ENCODE results near the gene RPL5. TPM values are rescaled to one million over a fixed set of nuclear protein-coding genes. Genes with fewer than 3 reads are reported as not detected.

The RPL5 gene
- total RNA-seq, 2 experiments from 2014 or later, result 1,651 to 1,862 TPM

- no peak for DNase-seq (ENCODE audit: low spot score)
- Histone ChIP-seq H4K20me1 (ENCODE audit: insufficient read depth, low read length) (no peaks in the 10 kb centered on the region), H3K27ac (ENCODE audit: low read depth, low read length, poor library complexity, severe bottlenecking) (no peak overlapping the region), H2AFZ (ENCODE audit: low read length) (no peak overlapping the region), H3K4me2 (ENCODE audit: low read length) (no peak overlapping the region), H3K4me1 (ENCODE audit: insufficient read depth, low read length, poor library complexity, severe bottlenecking) (peaks cover 37% of the 10 kb centered on the region), H3K4me3 (ENCODE audit: low read depth, low read length, poor library complexity, severe bottlenecking) (no peak overlapping the region), H3K36me3 (ENCODE audit: insufficient read depth, low read length) (peaks cover 29% of the 10 kb centered on the region), H3K9me3 (ENCODE audit: low read length) (peaks cover 30% of the 10 kb centered on the region; the same call in 1 of the 2 replicates), H3K9me2 (ENCODE audit: insufficient read depth, low read length) (no peaks in the 10 kb centered on the region), H3K79me2 (ENCODE audit: insufficient read depth, low read depth, low read length) (peaks cover 92% of the 10 kb centered on the region)
- intact Hi-C loops (cut with micrococcal nuclease; ENCODE audit: unreplicated experiment), result no loop called here
- CTCF ChIA-PET (ENCODE audit: unreplicated experiment), result no interaction called here
- BruUV-seq (replicated peaks), result no TSS peak
- TF ChIP-seq EZH2phosphoT487 (IDR thresholded peaks at IDR 0.05; ENCODE audit: borderline replicate concordance, low read depth, low read length) (no peak), CTCF (conservative IDR thresholded peaks at IDR 0.05; ENCODE audit: low read length) (no peak)
- POLR2A ChIA-PET, result interaction anchor here (0.6 to 8.1 kb wide), 5 partner anchors 10 to 136 kb away, joined by 3 to 54 read pairs (median 6); no protein-coding TSS in a partner anchor
These were observed 55.6 kb downstream of the RPL5 start for GRCh38 chr1:92887465-92887864.

Small RNA genes within 50 kb of the gene (small RNA-seq; reads per million reads assigned to genes)
- gene RF00432 (not detected), gene SNORA66 (9.6 reads per million, percentile 95 among the genes with 10 or more reads in this experiment), gene SNORD21 (not detected)

Other genes with a start within 250 kb of the RPL5 start
- gene EVI5, start 46.9 kb upstream of the RPL5 start, total RNA-seq (2014; rRNA removed; shearing (Covaris generic)), result 15.1 and 27.3 TPM in 2 replicates
- gene EVI5, start 46.9 kb upstream of the RPL5 start, total RNA-seq (2022), result 22.5 and 27.8 TPM in 2 replicates
- gene DIPK1A, start 129.4 kb downstream of the RPL5 start, total RNA-seq (2014; rRNA removed; shearing (Covaris generic)), result 13.0 and 13.5 TPM in 2 replicates
- 25.4 and 26.2 TPM in 2 replicates for gene DIPK1A, start 129.4 kb downstream of the RPL5 start, total RNA-seq (2022)
- gene MTF2, start 247.2 kb downstream of the RPL5 start, total RNA-seq (2014; rRNA removed; shearing (Covaris generic)), result 48.1 and 51.7 TPM in 2 replicates
- gene MTF2, start 247.2 kb downstream of the RPL5 start, total RNA-seq (2022), result 112 and 120 TPM in 2 replicates

Measured in OCI-LY7 (cell line).